ENCODE measurements around the gene PLK5.

The PLK5 gene

GRCh38 chr19:1585243-1585580 is 61.3 kb downstream of the PLK5 start:
- Histone ChIP-seq H3K36me3 (ENCODE audit: control insufficient read depth in 2 of 2, insufficient read depth in 2 of 2, low read length in 2 of 2) (peaks cover 11 to 33% of the 10 kb centered on the region in 2 donors), H3K9me3 (ENCODE audit: control insufficient read depth in 2 of 2, low read length in 2 of 2) (no peaks in the 10 kb centered on the region), H3K27ac (ENCODE audit: low read length) (no peak overlapping the region), H3K9ac (ENCODE audit: low read length in 2 of 2) (no peak overlapping the region), H3K27me3 (ENCODE audit: control insufficient read depth in 1 of 2, insufficient read depth in 2 of 2, low read length in 2 of 2) (no peaks in the 10 kb centered on the region), H3K4me1 (ENCODE audit: control insufficient read depth, insufficient read depth, low read length) (peaks cover 2% of the 10 kb centered on the region), H3K4me3 (ENCODE audit: low read length in 2 of 2) (no peak overlapping the region)
